ENCODE data around the gene EDARADD.
"Not testable (repeated sequence)": the region's sequence is repeated elsewhere in the genome, so short reads cannot be mapped to it uniquely, and the experiment has no call there.

The EDARADD gene

GRCh38 chr1:236433819-236434315, 39.8 kb downstream of the EDARADD start:
- H3K9ac ChIP-seq (ENCODE audit: low read depth, low read length): no peak overlapping the region
- no peaks in the 10 kb centered on the region for H3K36me3 ChIP-seq (ENCODE audit: insufficient read depth, low read length)
- H3K9me3 ChIP-seq (ENCODE audit: control insufficient read depth, insufficient read depth, low read length): no peaks in the 10 kb centered on the region
- H3K4me1 ChIP-seq (ENCODE audit: insufficient read depth, low read length): no peaks in the 10 kb centered on the region

DNA sequence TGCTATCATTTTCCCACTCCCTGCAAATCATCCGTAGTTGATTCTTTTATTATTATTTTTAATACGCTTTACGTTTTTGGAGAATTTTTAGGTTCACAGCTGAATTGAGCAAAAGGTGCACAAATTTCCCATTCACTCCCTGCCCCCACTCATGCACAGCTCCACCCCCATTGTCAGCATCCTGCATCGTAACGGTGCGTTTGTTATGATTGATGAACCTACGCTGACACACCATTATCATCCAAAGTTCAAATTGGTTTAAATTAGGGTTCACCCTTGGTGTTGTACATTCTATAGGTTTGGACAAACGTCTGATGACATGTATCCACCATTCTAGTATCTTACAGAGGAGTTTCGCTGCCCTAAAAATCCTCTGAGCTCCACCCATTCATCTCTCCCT, 44.5 kb downstream of the EDARADD start:
- H3K36me3 ChIP-seq (ENCODE audit: insufficient read depth, low read length): no peaks in the 10 kb centered on the region
- H3K9me3 ChIP-seq (ENCODE audit: control insufficient read depth, insufficient read depth, low read length): no peaks in the 10 kb centered on the region
- no peaks in the 10 kb centered on the region for H3K4me1 ChIP-seq (ENCODE audit: insufficient read depth, low read length)
- H3K9ac ChIP-seq (ENCODE audit: low read depth, low read length): no peak overlapping the region

DNA sequence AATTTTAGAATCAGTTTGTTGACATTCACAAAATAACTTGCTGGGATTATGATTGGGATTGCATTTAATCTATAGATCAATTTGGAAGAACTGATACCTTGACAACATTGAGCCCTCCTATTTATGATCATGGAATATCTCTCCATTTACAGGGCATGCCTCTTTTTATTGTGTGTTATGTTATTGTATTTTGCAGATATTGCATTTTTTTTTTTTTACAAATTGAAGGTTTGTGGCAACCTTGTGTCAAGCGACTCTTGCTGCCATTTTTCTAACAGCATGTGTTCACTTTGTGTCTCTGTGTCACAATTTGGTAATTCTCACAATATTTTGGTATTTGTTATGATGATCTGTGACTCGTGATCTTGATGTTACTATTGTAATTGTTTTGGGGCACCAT, 46.3 kb downstream of the EDARADD start:
- Histone ChIP-seq H3K9ac (ENCODE audit: low read depth, low read length) (no peak overlapping the region), H3K9me3 (ENCODE audit: control insufficient read depth, insufficient read depth, low read length) (no peaks in the 10 kb centered on the region), H3K4me1 (ENCODE audit: insufficient read depth, low read length) (no peaks in the 10 kb centered on the region), H3K36me3 (ENCODE audit: insufficient read depth, low read length) (no peaks in the 10 kb centered on the region)

- no peaks in the 10 kb centered on the region for H3K36me3 ChIP-seq (ENCODE audit: insufficient read depth, low read length)
Observed at GRCh38 chr1:236450779-236451178, 56.7 kb downstream of the EDARADD start.

DNA sequence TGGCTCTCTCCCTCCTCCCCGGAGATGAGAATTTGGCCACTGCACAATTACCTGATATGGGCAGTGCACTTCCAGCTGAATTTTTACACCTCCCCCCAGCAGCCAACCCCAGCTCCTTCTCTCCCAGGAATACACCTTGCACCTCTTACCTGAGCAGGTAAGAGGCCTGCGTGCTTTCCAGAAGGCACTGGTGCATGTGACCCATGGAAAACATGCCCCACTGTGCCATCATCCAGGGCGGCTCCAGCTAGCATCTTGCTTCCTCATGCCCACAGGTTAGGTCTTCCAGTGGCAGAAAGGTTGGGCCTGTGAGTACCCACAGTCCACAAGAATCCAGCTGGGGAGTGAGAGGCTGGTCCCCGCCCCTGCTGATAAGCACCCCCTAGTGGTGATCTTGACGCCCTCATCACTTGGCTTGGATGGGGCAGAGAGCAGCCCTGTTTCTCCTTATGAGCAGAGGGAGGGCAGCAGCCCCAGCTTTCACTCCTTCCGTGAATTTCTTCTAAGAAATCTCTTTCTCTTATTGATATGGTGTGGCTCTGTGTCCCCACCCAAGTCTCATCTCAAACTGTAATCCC, 57.8 kb downstream of the EDARADD start:
- H3K36me3 ChIP-seq (ENCODE audit: insufficient read depth, low read length): no peaks in the 10 kb centered on the region
- no peak overlapping the region for H3K9ac ChIP-seq (ENCODE audit: low read depth, low read length)
- no peaks in the 10 kb centered on the region for H3K4me1 ChIP-seq (ENCODE audit: insufficient read depth, low read length)
- H3K9me3 ChIP-seq (ENCODE audit: control insufficient read depth, insufficient read depth, low read length): no peaks in the 10 kb centered on the region

More at GRCh38 chr1:236450779-236451178, 56.7 kb downstream of the EDARADD start:
- no peaks in the 10 kb centered on the region for H3K9me3 ChIP-seq (ENCODE audit: control insufficient read depth, insufficient read depth, low read length)
- no peaks in the 10 kb centered on the region for H3K4me1 ChIP-seq (ENCODE audit: insufficient read depth, low read length)
- no peak overlapping the region for H3K9ac ChIP-seq (ENCODE audit: low read depth, low read length)

DNA sequence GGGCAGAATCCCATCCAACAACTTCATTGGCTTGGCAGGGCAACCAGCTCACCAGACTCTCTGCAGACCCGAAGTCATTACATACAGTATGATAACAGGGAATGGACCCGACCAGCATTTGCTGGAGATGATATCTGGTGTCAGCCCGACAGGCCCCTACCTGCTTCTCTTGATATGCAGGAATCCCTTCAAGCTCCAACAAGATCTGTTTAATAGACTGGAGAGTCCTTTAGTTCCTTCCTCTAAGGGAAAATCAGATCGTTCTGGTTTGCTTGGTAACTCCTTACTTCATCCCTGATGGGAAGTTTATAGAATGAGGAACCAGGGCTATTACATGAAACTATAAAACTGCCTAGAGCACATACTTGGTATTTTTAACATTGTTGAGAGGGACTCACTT, 61.2 kb downstream of the EDARADD start:
- Histone ChIP-seq H3K4me1 (ENCODE audit: insufficient read depth, low read length) (no peaks in the 10 kb centered on the region), H3K9me3 (ENCODE audit: control insufficient read depth, insufficient read depth, low read length) (no peaks in the 10 kb centered on the region), H3K36me3 (ENCODE audit: insufficient read depth, low read length) (no peaks in the 10 kb centered on the region), H3K9ac (ENCODE audit: low read depth, low read length) (no peak overlapping the region)

DNA sequence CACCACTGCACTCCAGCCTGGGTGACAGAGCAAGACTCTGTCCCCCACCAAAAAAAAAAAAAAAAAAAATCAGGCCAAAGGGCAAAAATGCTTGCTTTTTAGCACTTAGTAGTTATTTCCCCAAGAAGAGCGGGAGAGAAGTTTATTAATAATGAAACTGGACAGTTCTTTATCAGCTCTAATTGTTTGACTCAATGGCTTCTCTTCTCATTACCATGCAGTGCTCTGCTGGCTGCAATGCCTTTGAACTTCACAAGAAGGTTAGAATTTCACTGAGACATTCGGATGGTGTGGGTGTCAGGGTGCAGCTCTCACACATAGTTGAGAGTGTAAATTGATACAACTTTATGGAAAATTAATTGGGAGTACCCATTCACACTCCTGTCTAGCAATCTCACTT, 63.7 kb downstream of the EDARADD start:
- Histone ChIP-seq H3K9ac (ENCODE audit: low read depth, low read length) (no peak overlapping the region), H3K36me3 (ENCODE audit: insufficient read depth, low read length) (no peaks in the 10 kb centered on the region)

DNA sequence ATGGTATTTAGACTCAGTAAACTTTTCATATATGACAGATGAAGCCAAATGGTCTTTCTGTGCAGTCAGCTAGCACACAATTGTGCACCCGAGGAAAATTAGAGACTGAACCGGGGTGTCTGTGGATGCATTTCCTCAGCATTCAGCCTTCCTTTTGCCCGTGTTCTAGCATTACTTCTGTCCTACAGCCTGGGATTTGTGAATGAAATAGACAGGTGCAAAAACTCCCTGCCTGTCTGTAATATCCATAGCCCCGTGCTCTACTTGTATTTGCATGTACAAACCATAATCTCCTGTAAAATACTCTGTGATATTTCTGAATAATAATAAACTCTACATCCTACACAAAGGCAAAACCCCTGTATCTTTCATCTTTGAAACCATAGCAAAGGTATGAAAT, 64.9 kb downstream of the EDARADD start:
- no peaks in the 10 kb centered on the region for H3K36me3 ChIP-seq (ENCODE audit: insufficient read depth, low read length)
- no peaks in the 10 kb centered on the region for H3K9me3 ChIP-seq (ENCODE audit: control insufficient read depth, insufficient read depth, low read length)
- H3K9ac ChIP-seq (ENCODE audit: low read depth, low read length): no peak overlapping the region

More for the DNA sequence above, 63.7 kb downstream of the EDARADD start:
- H3K4me1 ChIP-seq (ENCODE audit: insufficient read depth, low read length): no peaks in the 10 kb centered on the region
- no peaks in the 10 kb centered on the region for H3K9me3 ChIP-seq (ENCODE audit: control insufficient read depth, insufficient read depth, low read length)

DNA sequence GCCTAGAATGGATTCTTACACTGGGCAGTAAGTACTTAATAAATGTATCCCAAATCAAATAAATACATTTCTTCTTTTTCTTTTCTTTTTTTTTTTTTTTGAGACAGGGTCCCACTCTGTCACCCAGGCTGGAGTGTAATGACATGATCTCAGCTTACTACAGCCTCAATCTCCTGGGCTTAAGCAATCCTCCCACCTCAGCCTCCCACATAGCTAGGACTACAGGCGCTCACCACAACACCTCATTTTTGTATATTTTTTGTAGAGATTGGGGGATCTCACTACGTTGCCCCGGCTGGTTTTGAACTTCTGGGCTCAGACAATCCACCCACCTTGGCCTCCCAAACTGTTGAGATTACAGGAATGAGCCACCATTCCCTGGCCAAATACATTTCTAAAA, 66.0 kb downstream of the EDARADD start:
- no peak overlapping the region for H3K9ac ChIP-seq (ENCODE audit: low read depth, low read length)
- H3K4me1 ChIP-seq (ENCODE audit: insufficient read depth, low read length): no peaks in the 10 kb centered on the region
- no peaks in the 10 kb centered on the region for H3K36me3 ChIP-seq (ENCODE audit: insufficient read depth, low read length)
- H3K9me3 ChIP-seq (ENCODE audit: control insufficient read depth, insufficient read depth, low read length): no peaks in the 10 kb centered on the region

More for the DNA sequence above, 64.9 kb downstream of the EDARADD start:
- no peaks in the 10 kb centered on the region for H3K4me1 ChIP-seq (ENCODE audit: insufficient read depth, low read length)

DNA sequence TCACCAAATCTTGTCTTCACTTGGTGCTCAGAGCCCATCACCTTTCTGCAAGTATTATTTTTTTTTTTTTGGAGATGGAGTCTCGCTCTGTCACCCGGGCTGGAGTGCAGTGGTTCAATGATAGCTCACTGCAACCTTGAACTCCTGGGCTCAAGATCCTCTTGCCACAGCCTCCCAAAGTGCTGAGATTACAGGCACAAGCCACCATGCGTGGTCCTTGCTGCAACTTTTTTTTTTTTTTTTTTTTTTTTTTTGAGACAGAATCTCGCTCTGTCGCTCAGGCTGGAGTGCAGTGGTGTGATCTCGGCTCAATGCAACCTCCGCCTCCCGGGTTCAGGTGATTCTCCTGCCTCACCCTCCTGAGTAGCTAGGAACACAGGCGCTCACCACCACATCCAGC, 70.1 kb downstream of the EDARADD start:
- not testable (repeated sequence) for H3K9ac ChIP-seq (ENCODE audit: low read depth, low read length); H3K9me3 ChIP-seq (ENCODE audit: control insufficient read depth, insufficient read depth, low read length); H3K36me3 ChIP-seq (ENCODE audit: insufficient read depth, low read length); H3K4me1 ChIP-seq (ENCODE audit: insufficient read depth, low read length)

- no peak overlapping the region for H3K9ac ChIP-seq (ENCODE audit: low read depth, low read length)
- no peaks in the 10 kb centered on the region for H3K4me1 ChIP-seq (ENCODE audit: insufficient read depth, low read length)
- H3K9me3 ChIP-seq (ENCODE audit: control insufficient read depth, insufficient read depth, low read length): no peaks in the 10 kb centered on the region
- H3K36me3 ChIP-seq (ENCODE audit: insufficient read depth, low read length): no peaks in the 10 kb centered on the region
Observed at GRCh38 chr1:236465231-236465958, 71.3 kb downstream of the EDARADD start.

DNA sequence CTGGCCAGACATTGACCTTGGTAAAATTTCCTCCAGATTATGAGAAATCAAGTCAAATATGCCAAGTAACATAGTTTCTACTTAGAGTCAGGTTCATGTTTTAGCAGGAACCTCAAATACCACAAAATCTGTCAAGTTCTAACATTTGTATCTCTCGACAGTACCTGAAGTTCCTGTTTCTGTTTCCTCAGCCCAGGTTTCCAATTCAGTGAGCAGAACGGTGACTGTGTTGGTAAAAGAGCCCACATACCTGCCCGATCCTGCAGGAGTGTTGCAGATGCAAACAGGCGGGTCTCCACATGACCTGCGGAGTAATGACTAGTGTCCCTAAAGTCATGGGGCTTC, 71.8 kb downstream of the EDARADD start:
- H3K9me3 ChIP-seq (ENCODE audit: control insufficient read depth, insufficient read depth, low read length): no peaks in the 10 kb centered on the region
- H3K9ac ChIP-seq (ENCODE audit: low read depth, low read length): no peak overlapping the region
- no peaks in the 10 kb centered on the region for H3K4me1 ChIP-seq (ENCODE audit: insufficient read depth, low read length)
- H3K36me3 ChIP-seq (ENCODE audit: insufficient read depth, low read length): no peaks in the 10 kb centered on the region

DNA sequence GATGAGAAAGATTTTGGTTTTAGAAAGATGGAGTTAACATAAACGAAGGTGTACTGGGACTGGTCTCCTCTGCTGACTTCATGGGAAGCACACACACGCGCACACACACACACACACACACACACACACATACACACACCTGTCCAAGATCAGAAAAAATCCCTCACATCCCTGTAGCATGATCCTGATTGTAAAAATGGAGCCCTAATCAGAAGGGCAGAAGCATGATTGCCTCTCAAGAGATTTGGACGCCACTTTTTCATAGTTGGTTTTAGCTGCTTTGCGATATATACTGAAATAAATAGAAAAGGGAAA, 73.2 kb downstream of the EDARADD start:
- Histone ChIP-seq H3K4me1 (ENCODE audit: insufficient read depth, low read length) (no peaks in the 10 kb centered on the region), H3K36me3 (ENCODE audit: insufficient read depth, low read length) (no peaks in the 10 kb centered on the region), H3K9me3 (ENCODE audit: control insufficient read depth, insufficient read depth, low read length) (no peaks in the 10 kb centered on the region), H3K9ac (ENCODE audit: low read depth, low read length) (no peak overlapping the region)

GRCh38 chr1:236468625-236469024, 74.5 kb downstream of the EDARADD start:
- no peaks in the 10 kb centered on the region for H3K9me3 ChIP-seq (ENCODE audit: control insufficient read depth, insufficient read depth, low read length)
- no peaks in the 10 kb centered on the region for H3K4me1 ChIP-seq (ENCODE audit: insufficient read depth, low read length)

DNA sequence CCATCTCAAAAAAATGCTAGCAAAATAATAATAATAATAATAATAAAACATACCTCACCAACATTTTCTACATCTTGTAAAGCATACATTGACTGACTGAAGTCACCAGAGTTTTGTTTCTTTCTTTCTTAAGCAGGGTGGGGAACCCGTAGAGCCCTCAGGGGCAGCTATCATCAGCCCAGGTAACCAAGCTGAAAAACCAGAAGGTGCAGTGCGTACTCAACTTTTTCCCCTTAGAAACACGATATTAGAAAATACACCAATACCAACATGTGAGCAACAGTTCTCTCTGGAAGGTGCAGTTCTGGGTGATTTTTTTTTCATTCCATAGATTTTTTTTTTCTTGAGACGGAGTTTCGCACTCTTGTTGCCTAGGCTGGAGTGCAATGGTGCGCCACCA, 75.4 kb downstream of the EDARADD start:
- Histone ChIP-seq H3K9ac (ENCODE audit: low read depth, low read length) (no peak overlapping the region), H3K9me3 (ENCODE audit: control insufficient read depth, insufficient read depth, low read length) (no peaks in the 10 kb centered on the region), H3K36me3 (ENCODE audit: insufficient read depth, low read length) (no peaks in the 10 kb centered on the region), H3K4me1 (ENCODE audit: insufficient read depth, low read length) (no peaks in the 10 kb centered on the region)

More at GRCh38 chr1:236468625-236469024, 74.5 kb downstream of the EDARADD start:
- Histone ChIP-seq H3K36me3 (ENCODE audit: insufficient read depth, low read length) (no peaks in the 10 kb centered on the region), H3K9ac (ENCODE audit: low read depth, low read length) (no peak overlapping the region)

Data from ES-I3 (cell line).